MM.1S (cell line): Measurements from ENCODE around the gene ACTG1.

Source experiments
- EZH2 ChIP-seq: fragments of 300-600 bp; sonication (generic); optimal IDR thresholded peaks from 2 replicates; pipeline ENCODE3; 2017; ENCODE audit warnings: low read depth, mild to moderate bottlenecking, antibody characterized with exemption, low read length, mixed read lengths
- TF ChIP-seq, protein P1 (sequence below): fragments of 300-600 bp; sonication (generic); IDR thresholded peaks from 2 replicates; pipeline ENCODE4 v1.5.1; 2016; ENCODE audit warnings: antibody characterized with exemption, low read length, mixed read lengths

DNA sequence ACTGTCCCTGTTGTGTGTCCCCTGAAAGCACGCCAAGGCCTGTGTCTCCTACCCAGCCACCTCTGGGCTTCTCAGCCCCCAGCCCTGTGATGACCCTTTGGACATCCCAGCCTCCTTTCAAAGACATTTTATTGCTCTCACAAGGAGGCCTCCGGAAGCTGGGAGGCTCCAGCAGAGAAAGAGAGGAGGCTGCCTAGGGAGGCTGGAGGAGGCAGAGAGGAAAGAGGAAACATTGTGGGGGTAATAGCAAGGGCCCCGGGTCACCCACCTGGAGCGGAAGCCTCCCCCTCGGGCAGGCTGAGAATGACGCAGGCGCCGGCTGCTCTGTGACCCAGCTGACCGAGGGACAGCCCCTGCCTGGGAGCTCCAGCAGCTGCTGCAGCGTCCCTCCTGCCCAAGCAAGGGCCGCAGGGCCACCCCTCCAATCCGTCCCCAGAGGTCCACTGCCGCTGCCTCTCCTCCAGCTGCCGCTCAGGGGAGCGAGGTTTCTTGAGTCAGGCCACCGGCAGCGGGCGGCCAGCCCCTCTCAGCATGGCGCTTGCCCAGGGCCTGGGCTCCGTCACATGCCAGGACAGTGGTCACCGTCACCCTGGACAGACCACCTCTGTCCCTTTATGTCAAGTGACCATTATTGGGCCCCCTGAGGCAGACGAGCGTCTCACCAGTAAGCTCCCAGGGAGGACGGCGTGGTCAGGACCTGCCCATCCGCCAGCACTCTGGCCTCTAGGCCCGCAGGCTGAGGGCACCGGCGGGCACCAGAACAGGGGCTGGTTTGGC, 29.3 kb downstream of the ACTG1 start:
- TF ChIP-seq, protein P1, sequence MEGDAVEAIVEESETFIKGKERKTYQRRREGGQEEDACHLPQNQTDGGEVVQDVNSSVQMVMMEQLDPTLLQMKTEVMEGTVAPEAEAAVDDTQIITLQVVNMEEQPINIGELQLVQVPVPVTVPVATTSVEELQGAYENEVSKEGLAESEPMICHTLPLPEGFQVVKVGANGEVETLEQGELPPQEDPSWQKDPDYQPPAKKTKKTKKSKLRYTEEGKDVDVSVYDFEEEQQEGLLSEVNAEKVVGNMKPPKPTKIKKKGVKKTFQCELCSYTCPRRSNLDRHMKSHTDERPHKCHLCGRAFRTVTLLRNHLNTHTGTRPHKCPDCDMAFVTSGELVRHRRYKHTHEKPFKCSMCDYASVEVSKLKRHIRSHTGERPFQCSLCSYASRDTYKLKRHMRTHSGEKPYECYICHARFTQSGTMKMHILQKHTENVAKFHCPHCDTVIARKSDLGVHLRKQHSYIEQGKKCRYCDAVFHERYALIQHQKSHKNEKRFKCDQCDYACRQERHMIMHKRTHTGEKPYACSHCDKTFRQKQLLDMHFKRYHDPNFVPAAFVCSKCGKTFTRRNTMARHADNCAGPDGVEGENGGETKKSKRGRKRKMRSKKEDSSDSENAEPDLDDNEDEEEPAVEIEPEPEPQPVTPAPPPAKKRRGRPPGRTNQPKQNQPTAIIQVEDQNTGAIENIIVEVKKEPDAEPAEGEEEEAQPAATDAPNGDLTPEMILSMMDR, result no peak
- no peak for TF ChIP-seq EZH2
